ENCODE results near the gene PSMD8.
A peak's percentile ranks its signal among the peaks of the same experiment; 100 is the strongest.
"Not testable (repeated sequence)": the region's sequence is repeated elsewhere in the genome, so short reads cannot be mapped to it uniquely, and the experiment has no call there.

PSMD8 gene

GRCh38 chr19:38374332-38375097, at the start of gene PSMD8:
Gene PSMD8, plus strand, starts transcription at chr19:38374571. Its CDS starts 31 bp downstream, at chr19:38374602.
- peak; percentile 93 to 94 for DNase-seq (ENCODE audit: low read depth in 2 of 2)

- no peak for DNase-seq (ENCODE audit: low read depth in 2 of 2)
Observed at GRCh38 chr19:38326591-38326990, 47.8 kb upstream of the PSMD8 start.

- no peak for DNase-seq (ENCODE audit: low read depth in 2 of 2)
Observed at GRCh38 chr19:38329651-38330050, 44.7 kb upstream of the PSMD8 start.

- DNase-seq (ENCODE audit: low read depth in 2 of 2) = no peak
Observed at GRCh38 chr19:38331728-38332127, 42.6 kb upstream of the PSMD8 start.

GRCh38 chr19:38333245-38333644, 41.1 kb upstream of the PSMD8 start:
- no peak for DNase-seq (ENCODE audit: low read depth in 2 of 2)

GRCh38 chr19:38335949-38336637, 38.3 kb upstream of the PSMD8 start:
- peak; percentile 76 to 77 for DNase-seq (ENCODE audit: low read depth in 2 of 2)

GRCh38 chr19:38336638-38337359, 37.6 kb upstream of the PSMD8 start:
- DNase-seq (ENCODE audit: low read depth in 2 of 2) = peak; percentile 34 to 40

GRCh38 chr19:38337360-38337653, 37.1 kb upstream of the PSMD8 start:
- DNase-seq (ENCODE audit: low read depth in 2 of 2) = no peak

GRCh38 chr19:38339011-38339410, 35.4 kb upstream of the PSMD8 start:
- not testable (repeated sequence) for DNase-seq (ENCODE audit: low read depth in 2 of 2)

GRCh38 chr19:38340927-38341326, 33.4 kb upstream of the PSMD8 start:
- no peak for DNase-seq (ENCODE audit: low read depth in 2 of 2)

- DNase-seq (ENCODE audit: low read depth in 2 of 2) = no peak
Observed at GRCh38 chr19:38346837-38347236, 27.5 kb upstream of the PSMD8 start.

GRCh38 chr19:38350883-38351282, 23.5 kb upstream of the PSMD8 start:
- no peak for DNase-seq (ENCODE audit: low read depth in 2 of 2)

GRCh38 chr19:38351865-38352395, 22.4 kb upstream of the PSMD8 start:
- DNase-seq (ENCODE audit: low read depth in 2 of 2) = no peak

- no peak for DNase-seq (ENCODE audit: low read depth in 2 of 2)
Observed at GRCh38 chr19:38352611-38353010, 21.8 kb upstream of the PSMD8 start.

GRCh38 chr19:38355728-38356725, 18.3 kb upstream of the PSMD8 start:
- no peak for DNase-seq (ENCODE audit: low read depth in 2 of 2)

- no peak for DNase-seq (ENCODE audit: low read depth in 2 of 2)
Observed at GRCh38 chr19:38358071-38358470, 16.3 kb upstream of the PSMD8 start.

GRCh38 chr19:38359242-38360021, 14.9 kb upstream of the PSMD8 start:
- DNase-seq (ENCODE audit: low read depth in 2 of 2) = no peak

GRCh38 chr19:38360351-38360750, 14.0 kb upstream of the PSMD8 start:
- no peak for DNase-seq (ENCODE audit: low read depth in 2 of 2)

- no peak for DNase-seq (ENCODE audit: low read depth in 2 of 2)
Observed at GRCh38 chr19:38360839-38361631, 13.3 kb upstream of the PSMD8 start.

GRCh38 chr19:38361633-38362075, 12.7 kb upstream of the PSMD8 start:
- DNase-seq (ENCODE audit: low read depth in 2 of 2) = peak in 1 of 2 experiments; percentile 17
